Erythroblast (primary cell): ENCODE data around the gene NTM.
"Not testable (repeated sequence)": the region's sequence is repeated elsewhere in the genome, so short reads cannot be mapped to it uniquely, and the experiment has no call there.

Source experiments
- DNase-seq, 2 experiments: peaks; one replicate each; lab custom pipeline; 2025; lab: John Stamatoyannopoulos, UW
- GATA1 ChIP-seq: IDR thresholded peaks from 2 replicates; pipeline ENCODE4 v1.6.1; 2011; ENCODE audit warnings: low read depth, mild to moderate bottlenecking, control low read depth, low read length, moderate library complexity
- POLR2A ChIP-seq: IDR thresholded peaks from 2 replicates; pipeline ENCODE4 v1.6.1; 2011; ENCODE audit warnings: mild to moderate bottlenecking, low read length

NTM gene

GRCh38 chr11:131906963-131907362 is 536.5 kb downstream of the NTM start:
- TF ChIP-seq GATA1 (no peak), POLR2A (no peak)
- DNase-seq, result no peak

DNA sequence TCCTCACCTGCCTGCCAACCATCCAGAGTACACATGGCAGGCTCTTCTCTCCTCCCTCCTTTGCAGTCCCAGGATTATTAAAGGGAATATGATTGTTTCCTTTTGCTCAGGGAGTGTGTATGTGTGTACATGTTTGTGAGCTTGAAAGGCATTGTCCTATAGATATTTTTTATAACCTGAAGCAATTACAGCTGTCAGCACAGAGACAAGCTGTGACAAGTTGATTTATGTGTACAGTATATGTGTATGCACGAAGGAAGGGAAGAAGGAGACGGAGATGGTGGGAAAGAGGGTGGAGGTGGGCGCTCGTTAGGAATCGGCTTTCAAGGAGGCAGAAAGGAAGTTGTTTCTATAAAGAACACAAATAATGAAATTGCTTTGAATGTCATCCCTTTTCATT is 537.0 kb downstream of the NTM start:
- TF ChIP-seq POLR2A, result no peak
- no peak for TF ChIP-seq GATA1
- no peak for DNase-seq

DNA sequence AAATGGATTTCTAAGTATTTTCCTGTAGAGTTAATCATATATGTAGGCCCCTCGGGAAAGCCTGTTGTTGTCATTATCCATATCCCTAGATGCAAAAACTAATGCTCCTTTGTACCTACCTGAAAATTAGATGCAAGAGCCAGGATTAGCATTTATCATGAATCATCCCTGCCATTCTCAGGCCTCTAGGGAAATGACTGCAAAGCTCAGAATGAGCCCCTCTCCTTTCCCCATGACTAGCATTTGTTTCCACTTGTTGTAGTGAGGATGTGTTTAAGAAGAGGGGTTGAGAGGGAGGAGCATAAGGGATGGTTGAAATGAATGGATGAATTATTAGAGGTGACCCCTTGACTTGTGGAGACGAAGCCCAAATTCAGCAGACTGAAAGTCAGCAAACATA is 537.9 kb downstream of the NTM start:
- no peak for DNase-seq
- TF ChIP-seq GATA1, result no peak
- no peak for TF ChIP-seq POLR2A

DNA sequence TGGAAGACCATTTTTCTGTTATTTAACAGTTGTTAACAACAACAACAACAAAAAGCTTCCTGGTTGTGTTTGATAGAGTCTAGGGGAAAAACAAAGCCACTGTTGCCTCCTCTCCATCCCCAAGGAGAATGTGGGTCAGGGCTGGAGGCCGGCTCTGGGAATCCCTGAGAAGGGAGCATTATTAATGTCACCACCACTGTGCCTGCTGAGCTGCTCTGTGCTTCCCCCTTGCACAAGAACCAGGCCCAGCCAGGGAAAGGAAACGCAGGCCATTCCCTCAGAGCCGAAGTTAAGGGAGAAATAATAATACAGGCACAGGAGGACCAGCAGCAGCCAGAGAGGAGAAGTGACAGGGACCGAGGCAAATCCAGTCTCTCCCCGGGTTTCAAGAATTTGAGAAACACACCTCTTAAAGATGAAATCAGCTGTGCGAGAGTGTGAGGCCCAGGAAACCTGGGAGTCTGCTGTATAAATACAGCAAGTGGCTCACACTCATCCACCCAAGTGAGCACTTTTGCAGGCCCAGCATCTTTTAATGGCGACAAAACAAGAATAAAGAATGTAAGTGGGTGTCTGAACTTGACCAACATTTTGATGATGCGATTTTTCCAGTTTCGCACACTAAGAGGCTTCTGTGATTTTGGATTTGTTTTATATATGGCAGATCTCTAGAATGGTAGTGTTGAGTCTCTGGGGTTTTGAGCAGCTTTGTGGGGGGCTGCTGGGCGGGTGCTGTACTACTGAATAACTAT is 539.2 kb downstream of the NTM start:
- TF ChIP-seq GATA1, result no peak
- no peak for TF ChIP-seq POLR2A
- no peak for DNase-seq

- DNase-seq, result no peak
- TF ChIP-seq GATA1 (no peak), POLR2A (no peak)
Measured at GRCh38 chr11:131910178-131910522, 539.7 kb downstream of the NTM start.

DNA sequence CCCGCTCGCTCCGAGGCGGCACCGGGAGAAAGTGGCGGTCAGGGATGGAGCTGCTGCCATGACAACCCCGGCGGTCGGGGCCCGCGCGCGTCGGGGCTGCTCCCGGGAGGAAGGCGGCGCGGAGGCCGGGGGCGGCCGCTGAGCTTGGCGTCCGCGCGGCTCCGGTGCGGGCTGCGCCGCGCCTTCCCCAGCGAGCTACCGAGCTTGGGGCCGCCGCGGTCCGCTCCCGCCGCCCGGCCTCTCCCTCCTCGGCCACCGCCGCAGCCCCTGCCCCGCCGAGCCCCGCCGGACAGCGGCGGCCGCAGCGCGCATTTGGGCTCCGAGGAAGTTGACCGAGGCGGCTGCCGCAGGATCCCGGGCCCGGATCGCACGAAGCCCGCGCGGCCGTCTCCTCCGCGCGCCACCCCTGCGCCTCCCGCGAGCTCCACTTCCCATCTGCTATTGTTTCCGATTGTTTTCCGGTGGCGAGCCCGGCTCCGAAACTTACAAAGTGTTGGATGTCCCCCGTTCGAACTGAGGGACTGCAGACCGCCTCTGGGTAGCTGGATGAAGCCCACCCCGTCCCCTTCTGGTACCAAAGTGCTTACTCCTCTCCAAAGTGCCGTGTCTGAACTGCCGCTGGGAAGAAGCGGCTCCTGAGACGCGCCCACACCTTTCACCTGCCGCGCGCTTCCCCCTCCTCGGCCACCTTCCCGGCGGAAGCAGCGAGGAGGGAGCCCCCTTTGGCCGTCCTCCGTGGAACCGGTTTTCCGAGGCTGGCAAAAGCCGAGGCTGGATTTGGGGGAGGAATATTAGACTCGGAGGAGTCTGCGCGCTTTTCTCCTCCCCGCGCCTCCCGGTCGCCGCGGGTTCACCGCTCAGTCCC is 540.3 kb downstream of the NTM start:
- peak in 1 of 2 experiments; percentile 6 for DNase-seq
- TF ChIP-seq POLR2A (no peak), GATA1 (no peak)

GRCh38 chr11:131911388-131912032 is 541.1 kb downstream of the NTM start:
- DNase-seq, result not testable (repeated sequence)

DNA sequence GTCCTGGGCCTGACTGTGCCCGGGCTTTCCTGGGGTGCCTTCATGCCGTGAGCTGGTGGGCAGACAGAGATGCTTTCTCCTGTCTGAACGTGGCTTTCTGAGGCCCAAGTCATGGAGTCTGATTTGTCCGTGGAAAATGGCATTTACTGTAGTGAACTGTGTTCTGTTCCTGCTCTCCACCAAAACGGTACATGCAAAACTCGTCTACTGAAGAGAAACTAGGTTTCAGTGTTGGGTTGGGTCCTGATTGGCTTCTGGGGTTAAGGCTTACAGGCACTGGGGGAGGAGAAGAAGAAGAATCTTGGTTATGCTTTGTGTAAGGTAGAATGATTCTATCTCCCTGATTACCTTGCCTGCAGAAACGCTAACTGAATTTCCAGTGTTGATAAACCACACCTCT is 541.7 kb downstream of the NTM start:
- no peak for TF ChIP-seq GATA1
- TF ChIP-seq POLR2A, result no peak
- no peak for DNase-seq

DNA sequence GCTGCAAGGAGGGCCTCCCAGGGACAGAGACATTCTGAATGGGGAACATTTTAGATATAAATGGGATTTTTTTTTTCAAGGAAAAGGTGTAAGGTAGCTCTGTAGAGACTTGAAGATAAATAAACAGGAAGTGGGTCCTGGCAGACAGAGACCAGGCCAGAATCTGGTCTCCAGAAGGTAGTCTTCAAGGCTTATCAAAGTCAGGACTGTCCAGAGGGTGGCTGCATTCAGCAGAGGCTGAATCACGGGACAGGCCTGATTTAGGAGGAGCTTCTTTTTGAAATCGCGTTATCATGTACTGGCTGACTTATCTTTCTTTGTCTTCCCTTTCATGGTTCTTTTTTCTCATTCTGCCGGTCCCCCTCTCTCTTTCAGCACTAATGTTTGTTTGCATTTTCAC is 542.9 kb downstream of the NTM start:
- no peak for DNase-seq
- TF ChIP-seq POLR2A, result no peak
- TF ChIP-seq GATA1, result no peak

- DNase-seq, result peak in 1 of 2 experiments; percentile 2
- no peak for TF ChIP-seq POLR2A
- TF ChIP-seq GATA1, result no peak
Measured at GRCh38 chr11:131914361-131914774, 544.0 kb downstream of the NTM start.

DNA sequence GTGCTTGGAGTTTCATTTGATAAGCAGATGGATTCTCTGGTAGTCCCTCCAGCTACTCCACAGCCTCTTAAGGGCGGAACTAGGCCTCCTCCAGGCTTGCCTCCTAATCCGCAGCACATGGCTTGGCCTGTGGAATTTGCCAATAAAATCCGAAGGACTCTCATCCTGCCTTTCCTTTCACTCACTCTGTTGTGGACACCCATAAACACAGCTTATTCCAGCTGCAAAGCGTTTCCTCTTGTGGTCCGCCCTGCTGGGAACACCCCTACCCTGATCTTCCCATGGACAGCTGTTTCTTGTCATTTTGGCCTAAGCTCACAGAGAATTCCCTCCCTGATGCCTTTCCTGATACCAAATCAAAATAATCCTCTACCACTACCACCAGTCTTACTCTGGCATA is 546.2 kb downstream of the NTM start:
- TF ChIP-seq POLR2A, result no peak
- TF ChIP-seq GATA1, result no peak
- no peak for DNase-seq

DNA sequence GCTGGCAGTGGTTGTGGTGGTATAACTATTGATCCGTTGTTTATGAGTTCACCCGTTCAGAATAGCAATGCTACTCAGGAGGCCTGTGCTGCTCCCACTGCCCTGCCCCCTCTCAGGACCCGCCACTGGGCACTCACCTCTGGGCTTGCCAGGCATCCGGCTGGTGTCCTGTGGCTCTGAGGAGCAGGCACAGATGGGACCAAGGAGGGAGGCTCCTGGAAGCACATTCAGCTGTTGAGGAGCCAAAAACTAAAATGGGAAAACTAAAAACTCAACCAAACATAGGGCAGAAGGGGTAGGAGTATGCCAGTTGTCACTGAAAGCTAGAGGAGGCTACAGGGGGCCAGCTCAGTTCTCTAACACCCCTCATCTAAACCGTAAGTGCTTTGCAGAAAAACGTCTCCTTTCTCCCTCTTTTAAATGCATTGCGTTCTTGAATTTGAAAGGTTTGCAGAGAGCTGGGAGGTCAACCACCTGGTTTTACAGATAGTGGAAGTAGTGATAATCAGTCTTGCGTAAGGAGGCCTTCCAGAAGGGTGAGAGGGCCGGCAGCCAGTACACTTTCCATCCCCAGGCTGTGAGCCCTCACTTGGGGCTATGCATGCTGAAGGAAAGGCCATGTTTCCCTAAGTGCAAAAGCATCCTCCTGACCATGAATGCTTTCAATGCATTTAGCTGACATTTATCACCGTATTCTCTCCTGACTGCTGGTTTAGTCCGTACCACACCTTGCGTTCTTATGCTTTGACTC is 547.4 kb downstream of the NTM start:
- peak; percentile 27 to 56 for DNase-seq
- TF ChIP-seq POLR2A (no peak), GATA1 (no peak)

DNA sequence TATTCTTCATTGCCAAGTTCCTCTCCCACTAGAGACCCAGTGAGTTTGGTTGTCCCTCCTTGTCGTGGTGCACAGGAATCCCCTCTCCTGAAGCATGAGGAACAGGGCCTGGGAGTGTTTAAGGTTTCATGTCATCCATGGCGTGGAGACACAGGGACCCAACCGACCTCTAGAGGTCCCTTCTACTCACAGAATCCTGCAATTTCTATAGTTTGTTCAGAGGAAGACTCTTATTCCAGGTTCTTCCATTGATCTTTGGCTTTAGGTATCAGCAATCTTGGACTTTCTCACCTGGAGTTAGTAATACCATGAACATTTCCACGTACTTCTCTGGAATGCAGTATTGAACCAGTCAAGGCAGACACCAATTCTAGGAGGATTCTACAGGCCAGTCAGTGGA is 548.2 kb downstream of the NTM start:
- no peak for DNase-seq
- no peak for TF ChIP-seq GATA1
- TF ChIP-seq POLR2A, result no peak

- no peak for DNase-seq
- TF ChIP-seq GATA1 (no peak), POLR2A (no peak)
Measured at GRCh38 chr11:131922220-131922619, 551.8 kb downstream of the NTM start.
